Neural progenitor cell (in vitro differentiated cells): ENCODE measurements around the gene DNAJA2. TPM values are rescaled to one million over a fixed set of nuclear protein-coding genes. Genes with fewer than 3 reads are reported as not detected.
A peak's percentile ranks its signal among the peaks of the same experiment; 100 is the strongest.
"Not testable (repeated sequence)": the region's sequence is repeated elsewhere in the genome, so short reads cannot be mapped to it uniquely, and the experiment has no call there.

Experiments used
- DNase-seq: peaks from one replicate; pipeline ENCODE4 v3.0.0-alpha.2; 2016; ENCODE audit warnings: low spot score
- H2AFZ ChIP-seq: fragments of 200-600 bp; sonication (generic); replicated peaks from 2 replicates; pipeline ENCODE4 v1.6.1; 2016; ENCODE audit warnings: antibody characterized with exemption
- H3F3A ChIP-seq: fragments of 200-600 bp; sonication (generic); 2 replicates; pipeline ENCODE4 v1.6.1; 2016; ENCODE audit warnings: antibody characterized with exemption, low read depth
- H3K27ac ChIP-seq: fragments of 200-600 bp; sonication (generic); 2 replicates; pipeline ENCODE4 v1.5.1; 2016; ENCODE audit warnings: mild to moderate bottlenecking
- H3K27me3 ChIP-seq: fragments of 200-600 bp; sonication (generic); 2 replicates; pipeline ENCODE4 v1.6.1; 2016; ENCODE audit warnings: mild to moderate bottlenecking, moderate library complexity
- H3K36me3 ChIP-seq: fragments of 200-600 bp; sonication (generic); 2 replicates; pipeline ENCODE4 v1.5.1; 2016
- H3K4me1 ChIP-seq: fragments of 200-600 bp; sonication (generic); 2 replicates; pipeline ENCODE4 v1.6.1; 2016; ENCODE audit warnings: mixed run types
- H3K4me2 ChIP-seq: fragments of 200-600 bp; sonication (generic); 2 replicates; pipeline ENCODE4 v1.6.1; 2016
- H3K4me3 ChIP-seq: fragments of 200-600 bp; sonication (generic); 2 replicates; pipeline ENCODE4 v1.5.1; 2016
- H3K79me2 ChIP-seq: fragments of 200-600 bp; sonication (generic); 2 replicates; pipeline ENCODE4 v1.6.1; 2016; ENCODE audit warnings: low read depth
- H3K9ac ChIP-seq: fragments of 200-600 bp; sonication (generic); 2 replicates; pipeline ENCODE4 v1.6.1; 2016
- H3K9me3 ChIP-seq: fragments of 200-600 bp; sonication (generic); 2 replicates; pipeline ENCODE4 v1.5.1; 2016; ENCODE audit warnings: low read depth
- H4K20me1 ChIP-seq: fragments of 200-600 bp; sonication (generic); 2 replicates; pipeline ENCODE4 v1.6.1; 2016; ENCODE audit warnings: low read depth
- H3K27ac Mint-ChIP-seq: 3 replicates; pipeline ENCODE4 v1.8.0; 2021; ENCODE audit warnings: mixed read lengths
- H3K27me3 Mint-ChIP-seq: 2 replicates; pipeline ENCODE4 v1.8.0; 2022; ENCODE audit warnings: low read depth, mild to moderate bottlenecking, inconsistent platforms, moderate library complexity, mixed read lengths; ENCODE audit not compliant: insufficient read depth
- H3K36me3 Mint-ChIP-seq: 3 replicates; pipeline ENCODE4 v1.8.0; 2021; ENCODE audit warnings: mixed read lengths
- H3K4me1 Mint-ChIP-seq: 3 replicates; pipeline ENCODE4 v1.8.0; 2021; ENCODE audit warnings: mixed read lengths
- H3K4me3 Mint-ChIP-seq: 3 replicates; pipeline ENCODE4 v1.8.0; 2021; ENCODE audit warnings: mild to moderate bottlenecking, moderate library complexity, mixed read lengths
- H3K9me3 Mint-ChIP-seq: 3 replicates; pipeline ENCODE4 v1.8.0; 2020; ENCODE audit warnings: mixed read lengths
- CTCF ChIP-seq: fragments of 200-600 bp; sonication (generic); IDR thresholded peaks from 2 replicates; pipeline ENCODE4 v1.5.1; 2017; ENCODE audit warnings: antibody characterized with exemption, mild to moderate bottlenecking
- EZH2 ChIP-seq: fragments of 200-600 bp; sonication (generic); IDR thresholded peaks from 2 replicates; pipeline ENCODE4 v1.6.1; 2017; ENCODE audit warnings: antibody characterized with exemption, mild to moderate bottlenecking, moderate library complexity
- EZH2phosphoT487 ChIP-seq: fragments of 200-600 bp; sonication (generic); IDR thresholded peaks from 2 replicates; pipeline ENCODE4 v1.6.1; 2017; ENCODE audit warnings: antibody characterized with exemption
- total RNA-seq: library from RNA; depleted of rRNA; stranded (reverse); fragments of >200 nt; gene quantifications from 2 replicates; pipeline ENCODE4 v1.2.3, GENCODE V29; 2015; ENCODE audit warnings: low replicate concordance

The DNAJA2 gene
- total RNA-seq, 1 donor from 2014 or later: 113 TPM

GRCh38 chr16:47013172-47013571 lies 39.7 kb upstream of the DNAJA2 start:
- no peaks in the 10 kb centered on the region for H3K27me3 Mint-ChIP-seq
- Histone ChIP-seq H3F3A (no peaks in the 10 kb centered on the region), H3K36me3 (no peaks in the 10 kb centered on the region), H2AFZ (peak overlapping the region; percentile 42), H3K4me3 (no peak overlapping the region), H3K4me2 (no peak overlapping the region), H3K4me1 (peaks cover 12% of the 10 kb centered on the region), H3K27ac (no peak overlapping the region), H3K27me3 (no peaks in the 10 kb centered on the region), H4K20me1 (no peaks in the 10 kb centered on the region), H3K79me2 (no peaks in the 10 kb centered on the region), H3K9ac (no peak overlapping the region), H3K9me3 (no peaks in the 10 kb centered on the region)
- peaks cover 14% of the 10 kb centered on the region for H3K4me1 Mint-ChIP-seq
- no peak for DNase-seq
- H3K27ac Mint-ChIP-seq: no peak overlapping the region
- H3K36me3 Mint-ChIP-seq: no peaks in the 10 kb centered on the region
- no peaks in the 10 kb centered on the region for H3K9me3 Mint-ChIP-seq
- no peak overlapping the region for H3K4me3 Mint-ChIP-seq
- TF ChIP-seq EZH2phosphoT487 (no peak), EZH2 (no peak), CTCF (no peak)

GRCh38 chr16:47010812-47011211 lies 37.3 kb upstream of the DNAJA2 start:
- not testable (repeated sequence) for H3K27me3 ChIP-seq, H3K79me2 ChIP-seq, H3K9me3 Mint-ChIP-seq, H3K36me3 Mint-ChIP-seq, H3K36me3 ChIP-seq, H3K4me1 ChIP-seq, H2AFZ ChIP-seq, H3K27ac Mint-ChIP-seq, H3K27ac ChIP-seq, DNase-seq, H3K9me3 ChIP-seq, H3F3A ChIP-seq, H3K4me1 Mint-ChIP-seq, H3K4me2 ChIP-seq, H3K27me3 Mint-ChIP-seq, H3K9ac ChIP-seq, H3K4me3 ChIP-seq, H3K4me3 Mint-ChIP-seq, H4K20me1 ChIP-seq

GRCh38 chr16:47008612-47009011 lies 35.1 kb upstream of the DNAJA2 start:
- Histone ChIP-seq H3K4me2 (no peak overlapping the region), H3K9ac (no peak overlapping the region), H3K4me1 (no peaks in the 10 kb centered on the region), H3K4me3 (no peak overlapping the region), H4K20me1 (no peaks in the 10 kb centered on the region), H3K27me3 (no peaks in the 10 kb centered on the region), H3K79me2 (no peaks in the 10 kb centered on the region), H3F3A (no peaks in the 10 kb centered on the region), H3K27ac (no peak overlapping the region), H2AFZ (no peak overlapping the region), H3K9me3 (no peaks in the 10 kb centered on the region), H3K36me3 (no peaks in the 10 kb centered on the region)
- Mint-ChIP-seq H3K4me3 (no peak overlapping the region), H3K9me3 (no peaks in the 10 kb centered on the region), H3K4me1 (no peaks in the 10 kb centered on the region), H3K36me3 (no peaks in the 10 kb centered on the region), H3K27ac (no peak overlapping the region), H3K27me3 (no peaks in the 10 kb centered on the region)
- no peak for DNase-seq
- no peak for TF ChIP-seq EZH2phosphoT487
- TF ChIP-seq CTCF: no peak
- no peak for TF ChIP-seq EZH2

GRCh38 chr16:47008174-47008573 lies 34.7 kb upstream of the DNAJA2 start:
- H3K27me3 Mint-ChIP-seq: peaks cover 2% of the 10 kb centered on the region
- no peak overlapping the region for H3K4me3 ChIP-seq
- no peak overlapping the region for H2AFZ ChIP-seq

More at GRCh38 chr16:47008174-47008573, 34.7 kb upstream of the DNAJA2 start:
- H3K79me2 ChIP-seq: no peaks in the 10 kb centered on the region
- no peak overlapping the region for H3K4me2 ChIP-seq
- no peak for DNase-seq
- TF ChIP-seq EZH2 (no peak), CTCF (no peak), EZH2phosphoT487 (no peak)
- H4K20me1 ChIP-seq: no peaks in the 10 kb centered on the region
- Mint-ChIP-seq H3K9me3 (no peaks in the 10 kb centered on the region), H3K4me1 (no peaks in the 10 kb centered on the region), H3K27ac (no peak overlapping the region), H3K36me3 (no peaks in the 10 kb centered on the region), H3K4me3 (no peak overlapping the region)
- no peak overlapping the region for H3K9ac ChIP-seq
- no peaks in the 10 kb centered on the region for H3F3A ChIP-seq
- no peaks in the 10 kb centered on the region for H3K9me3 ChIP-seq
- H3K36me3 ChIP-seq: no peaks in the 10 kb centered on the region
- H3K4me1 ChIP-seq: no peaks in the 10 kb centered on the region
- H3K27me3 ChIP-seq: no peaks in the 10 kb centered on the region
- no peak overlapping the region for H3K27ac ChIP-seq
